Cardiac fibroblast (primary cell): ENCODE results near the gene DNAJC17.

Experiments
- DNase-seq, 2 donors: peaks; one replicate each; pipeline versions ENCODE4 v3.0.0 to v3.0.0-alpha.2; 2010; ENCODE audit warnings: low read depth in 2 of 2
- H3K4me3 ChIP-seq, 2 donors: replicated peaks in 1 of 2; 1 replicate in 1 of 2; 2 replicates in 1 of 2; pipeline ENCODE4 v1.5.1; 2011; ENCODE audit warnings: low read depth in 2 of 2, low read length in 2 of 2, mild to moderate bottlenecking in 2 of 2, moderate library complexity in 1 of 2
- TF ChIP-seq, protein P1 (sequence below): IDR thresholded peaks from one replicate; pipeline ENCODE4 v1.5.1; 2011; ENCODE audit warnings: low read depth, mild to moderate bottlenecking, low read length, inconsistent platforms

DNAJC17 gene

GRCh38 chr15:40716165-40716564 lies 91.1 kb downstream of the DNAJC17 start:
- TF ChIP-seq, protein P1, sequence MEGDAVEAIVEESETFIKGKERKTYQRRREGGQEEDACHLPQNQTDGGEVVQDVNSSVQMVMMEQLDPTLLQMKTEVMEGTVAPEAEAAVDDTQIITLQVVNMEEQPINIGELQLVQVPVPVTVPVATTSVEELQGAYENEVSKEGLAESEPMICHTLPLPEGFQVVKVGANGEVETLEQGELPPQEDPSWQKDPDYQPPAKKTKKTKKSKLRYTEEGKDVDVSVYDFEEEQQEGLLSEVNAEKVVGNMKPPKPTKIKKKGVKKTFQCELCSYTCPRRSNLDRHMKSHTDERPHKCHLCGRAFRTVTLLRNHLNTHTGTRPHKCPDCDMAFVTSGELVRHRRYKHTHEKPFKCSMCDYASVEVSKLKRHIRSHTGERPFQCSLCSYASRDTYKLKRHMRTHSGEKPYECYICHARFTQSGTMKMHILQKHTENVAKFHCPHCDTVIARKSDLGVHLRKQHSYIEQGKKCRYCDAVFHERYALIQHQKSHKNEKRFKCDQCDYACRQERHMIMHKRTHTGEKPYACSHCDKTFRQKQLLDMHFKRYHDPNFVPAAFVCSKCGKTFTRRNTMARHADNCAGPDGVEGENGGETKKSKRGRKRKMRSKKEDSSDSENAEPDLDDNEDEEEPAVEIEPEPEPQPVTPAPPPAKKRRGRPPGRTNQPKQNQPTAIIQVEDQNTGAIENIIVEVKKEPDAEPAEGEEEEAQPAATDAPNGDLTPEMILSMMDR: no peak
- no peak overlapping the region for H3K4me3 ChIP-seq
- DNase-seq: no peak
